OCI-LY1 (cell line): ENCODE data around the gene KCNT2.

Source experiments
- H2AFZ ChIP-seq: fragments of 200-600 bp; sonication (generic), shearing (Covaris generic); 2 replicates; pipeline ENCODE4 v1.6.0; 2014; ENCODE audit warnings: antibody characterized with exemption, mild to moderate bottlenecking, low read length
- H3F3A ChIP-seq: fragments of 200-600 bp; sonication (generic), shearing (Covaris generic); 2 replicates; pipeline ENCODE4 v1.6.0; 2014; ENCODE audit warnings: mild to moderate bottlenecking, antibody characterized with exemption, low read length, moderate library complexity; ENCODE audit not compliant: insufficient read depth
- H3K27ac ChIP-seq: fragments of 200-600 bp; sonication (generic); 2 replicates; pipeline ENCODE4 v1.5.1; 2014; ENCODE audit warnings: low read length, mixed run types, mild to moderate bottlenecking, low read depth; ENCODE audit not compliant: poor library complexity, severe bottlenecking
- H3K27me3 ChIP-seq: fragments of 200-600 bp; sonication (generic); 2 replicates; pipeline ENCODE4 v1.6.0; 2014; ENCODE audit warnings: antibody characterized with exemption, mild to moderate bottlenecking, low read length, moderate library complexity; ENCODE audit not compliant: insufficient read depth
- H3K36me3 ChIP-seq: fragments of 200-600 bp; sonication (generic); 2 replicates; pipeline ENCODE4 v1.6.1; 2014; ENCODE audit warnings: mild to moderate bottlenecking, antibody characterized with exemption, low read length, moderate library complexity, mixed read lengths; ENCODE audit not compliant: insufficient read depth
- H3K4me1 ChIP-seq: fragments of 200-600 bp; sonication (generic); 2 replicates; pipeline ENCODE4 v1.5.1; 2014; ENCODE audit warnings: mild to moderate bottlenecking, low read length, moderate library complexity; ENCODE audit not compliant: insufficient read depth, severe bottlenecking
- H3K4me2 ChIP-seq: fragments of 200-600 bp; sonication (generic), shearing (Covaris generic); 2 replicates; pipeline ENCODE4 v1.6.1; 2014; ENCODE audit warnings: low read length
- H3K4me3 ChIP-seq: fragments of 200-600 bp; sonication (generic); 2 replicates; pipeline ENCODE4 v1.5.1; 2014; ENCODE audit warnings: low read length, low read depth, mild to moderate bottlenecking, mixed read lengths; ENCODE audit not compliant: poor library complexity, severe bottlenecking
- H3K79me2 ChIP-seq: fragments of 200-600 bp; shearing (Covaris generic); 2 replicates; pipeline ENCODE4 v1.6.1; 2016; ENCODE audit warnings: mixed run types, low read length, mixed read lengths; ENCODE audit not compliant: insufficient read depth
- H3K9ac ChIP-seq: fragments of 200-600 bp; sonication (generic), shearing (Covaris generic); 2 replicates; pipeline ENCODE4 v1.6.1; 2014; ENCODE audit warnings: mild to moderate bottlenecking, low read length, mixed read lengths
- H3K9me2 ChIP-seq: fragments of 200-600 bp; sonication (generic), shearing (Covaris generic); 2 replicates; pipeline ENCODE4 v1.6.1; 2014; ENCODE audit warnings: low read depth, mild to moderate bottlenecking, low read length, mixed read lengths
- H3K9me3 ChIP-seq: fragments of 200-600 bp; shearing (Covaris generic); 2 replicates; pipeline ENCODE4 v1.6.1; 2014; ENCODE audit warnings: low read length, mixed read lengths
- H4K20me1 ChIP-seq: fragments of 200-600 bp; sonication (generic), shearing (Covaris generic); 2 replicates; pipeline ENCODE4 v1.6.0; 2016; ENCODE audit warnings: mild to moderate bottlenecking, low read length; ENCODE audit not compliant: insufficient read depth
- CTCF ChIP-seq: fragments of 200-600 bp; sonication (generic), shearing (Covaris generic); IDR thresholded peaks from 2 replicates; pipeline ENCODE4 v1.5.1; 2017; ENCODE audit warnings: mild to moderate bottlenecking, antibody characterized with exemption, low read length, moderate library complexity, mixed read lengths
- EZH2 ChIP-seq: fragments of 200-600 bp; sonication (generic), shearing (Covaris generic); IDR thresholded peaks from 2 replicates; pipeline ENCODE4 v1.8.0; 2017; ENCODE audit warnings: borderline replicate concordance, mixed run types, mild to moderate bottlenecking, antibody characterized with exemption, low read length, moderate library complexity, mixed read lengths

Gene KCNT2

GRCh38 chr1:196563768-196564167 is 44.5 kb downstream of the KCNT2 start:
- Histone ChIP-seq H4K20me1 (no peaks in the 10 kb centered on the region), H3K9me2 (no peaks in the 10 kb centered on the region), H3K4me3 (no peak overlapping the region), H3K4me2 (no peak overlapping the region), H3K27ac (no peak overlapping the region), H3K9ac (no peak overlapping the region), H3K79me2 (no peaks in the 10 kb centered on the region), H3K9me3 (peaks cover 3% of the 10 kb centered on the region; the same call in 1 of the 2 replicates), H3K4me1 (no peaks in the 10 kb centered on the region), H3K27me3 (no peaks in the 10 kb centered on the region), H2AFZ (no peak overlapping the region), H3F3A (no peaks in the 10 kb centered on the region), H3K36me3 (no peaks in the 10 kb centered on the region)
- TF ChIP-seq EZH2, result no peak
- no peak for TF ChIP-seq CTCF

- Histone ChIP-seq H3K9me2 (no peaks in the 10 kb centered on the region), H4K20me1 (no peaks in the 10 kb centered on the region), H3K4me2 (no peak overlapping the region), H3F3A (no peaks in the 10 kb centered on the region), H3K4me3 (no peak overlapping the region), H3K27me3 (no peaks in the 10 kb centered on the region), H3K27ac (no peak overlapping the region), H3K9ac (no peak overlapping the region), H2AFZ (no peak overlapping the region), H3K9me3 (no peaks in the 10 kb centered on the region; the same call in 1 of the 2 replicates), H3K4me1 (no peaks in the 10 kb centered on the region), H3K79me2 (no peaks in the 10 kb centered on the region), H3K36me3 (no peaks in the 10 kb centered on the region)
- TF ChIP-seq EZH2 (no peak), CTCF (no peak)
These were observed 48.9 kb downstream of the KCNT2 start for GRCh38 chr1:196559314-196559713.

GRCh38 chr1:196558411-196558810 is 49.8 kb downstream of the KCNT2 start:
- no peaks in the 10 kb centered on the region for H3K36me3 ChIP-seq
- no peaks in the 10 kb centered on the region for H3F3A ChIP-seq
- TF ChIP-seq CTCF, result no peak
- TF ChIP-seq EZH2, result no peak
- H3K27ac ChIP-seq, result no peak overlapping the region
- no peaks in the 10 kb centered on the region for H3K27me3 ChIP-seq
- no peaks in the 10 kb centered on the region for H4K20me1 ChIP-seq
- H3K9ac ChIP-seq, result no peak overlapping the region
- H3K9me3 ChIP-seq, result no peaks in the 10 kb centered on the region
- H3K4me3 ChIP-seq, result no peak overlapping the region
- no peak overlapping the region for H3K4me2 ChIP-seq
- no peaks in the 10 kb centered on the region for H3K9me2 ChIP-seq
- no peak overlapping the region for H2AFZ ChIP-seq
- H3K79me2 ChIP-seq, result no peaks in the 10 kb centered on the region
- no peaks in the 10 kb centered on the region for H3K4me1 ChIP-seq
